ENCODE measurements around the gene LRFN4.

GRCh38 chr11:66874232-66874631 is 17.4 kb downstream of the LRFN4 start:
- no peak for TF ChIP-seq SNAI2 (CRISPR knock-in tag; IDR thresholded peaks at IDR 0.05)
- no peak for TF ChIP-seq ARNTL (CRISPR knock-in tag; IDR thresholded peaks at IDR 0.05; ENCODE audit: borderline replicate concordance, low read depth)
- no peak for TF ChIP-seq ZFP30 (CRISPR knock-in tag; IDR thresholded peaks at IDR 0.05)
- TF ChIP-seq ZC3H10 (CRISPR knock-in tag; IDR thresholded peaks at IDR 0.05), result no peak
- TF ChIP-seq CREB5 (CRISPR knock-in tag; IDR thresholded peaks at IDR 0.05; ENCODE audit: low read depth), result no peak
- TF ChIP-seq ZNF8 (CRISPR knock-in tag; IDR thresholded peaks at IDR 0.05), result no peak
- TF ChIP-seq CSRNP3 (CRISPR knock-in tag; IDR thresholded peaks at IDR 0.05), result no peak
- TF ChIP-seq OSR1 (CRISPR knock-in tag; IDR thresholded peaks at IDR 0.05), result no peak
- no peak for TF ChIP-seq RARB (CRISPR knock-in tag; IDR thresholded peaks at IDR 0.05)
- TF ChIP-seq ZFP3 (CRISPR knock-in tag; IDR thresholded peaks at IDR 0.05), result no peak
- TF ChIP-seq TSHZ2 (CRISPR knock-in tag; IDR thresholded peaks at IDR 0.05), result no peak
- TF ChIP-seq ZNF565 (CRISPR knock-in tag; conservative IDR thresholded peaks at IDR 0.05; ENCODE audit: low read depth), result no peak
- no peak for TF ChIP-seq PPARA (CRISPR knock-in tag; IDR thresholded peaks at IDR 0.05; ENCODE audit: borderline replicate concordance)
- no peak for TF ChIP-seq PATZ1 (CRISPR knock-in tag; IDR thresholded peaks at IDR 0.05; ENCODE audit: borderline replicate concordance)

Data from SK-N-SH treated with all-trans-retinoic acid at 6 μM for 48 hours (cell line).